Progenitor cell of endocrine pancreas (in vitro differentiated cells): ENCODE data around the gene ADARB1. TPM values are rescaled to one million over a fixed set of nuclear protein-coding genes. Genes with fewer than 3 reads are reported as not detected.

Source experiments
- DNase-seq: peaks from one replicate; pipeline ENCODE4 v3.0.0; 2021; ENCODE audit warnings: low spot score; ENCODE audit not compliant: unreplicated experiment
- H3K27ac Mint-ChIP-seq: 2 replicates; pipeline ENCODE4 v1.8.0; 2021; ENCODE audit warnings: mild to moderate bottlenecking, moderate library complexity, mixed read lengths
- H3K27me3 Mint-ChIP-seq: 2 replicates; pipeline ENCODE4 v1.8.0; 2021; ENCODE audit warnings: mixed read lengths
- H3K36me3 Mint-ChIP-seq: 2 replicates; pipeline ENCODE4 v1.8.0; 2022; ENCODE audit warnings: mixed read lengths; ENCODE audit not compliant: insufficient read depth
- H3K4me1 Mint-ChIP-seq: 2 replicates; pipeline ENCODE4 v1.8.0; 2021; ENCODE audit warnings: low read depth, mixed read lengths
- H3K4me3 Mint-ChIP-seq: 2 replicates; pipeline ENCODE4 v1.8.0; 2021; ENCODE audit warnings: low read depth, mild to moderate bottlenecking, moderate library complexity, mixed read lengths
- H3K9me3 Mint-ChIP-seq: 2 replicates; pipeline ENCODE4 v1.8.0; 2021; ENCODE audit warnings: low read depth, mixed read lengths
- total RNA-seq: library from RNA; stranded (reverse); gene quantifications from 2 replicates; pipeline ENCODE4 v1.2.1, GENCODE V29; 2021
- TF ChIP-seq, protein P1 (sequence below): fragments of 200-600 bp; sonication (generic); IDR thresholded peaks from one replicate; pipeline ENCODE4 v1.5.0; 2021; ENCODE audit warnings: antibody characterized with exemption, mild to moderate bottlenecking; ENCODE audit not compliant: unreplicated experiment

Gene ADARB1
- total RNA-seq, 1 donor from 2014 or later: 19.1 TPM

- TF ChIP-seq, protein P1, sequence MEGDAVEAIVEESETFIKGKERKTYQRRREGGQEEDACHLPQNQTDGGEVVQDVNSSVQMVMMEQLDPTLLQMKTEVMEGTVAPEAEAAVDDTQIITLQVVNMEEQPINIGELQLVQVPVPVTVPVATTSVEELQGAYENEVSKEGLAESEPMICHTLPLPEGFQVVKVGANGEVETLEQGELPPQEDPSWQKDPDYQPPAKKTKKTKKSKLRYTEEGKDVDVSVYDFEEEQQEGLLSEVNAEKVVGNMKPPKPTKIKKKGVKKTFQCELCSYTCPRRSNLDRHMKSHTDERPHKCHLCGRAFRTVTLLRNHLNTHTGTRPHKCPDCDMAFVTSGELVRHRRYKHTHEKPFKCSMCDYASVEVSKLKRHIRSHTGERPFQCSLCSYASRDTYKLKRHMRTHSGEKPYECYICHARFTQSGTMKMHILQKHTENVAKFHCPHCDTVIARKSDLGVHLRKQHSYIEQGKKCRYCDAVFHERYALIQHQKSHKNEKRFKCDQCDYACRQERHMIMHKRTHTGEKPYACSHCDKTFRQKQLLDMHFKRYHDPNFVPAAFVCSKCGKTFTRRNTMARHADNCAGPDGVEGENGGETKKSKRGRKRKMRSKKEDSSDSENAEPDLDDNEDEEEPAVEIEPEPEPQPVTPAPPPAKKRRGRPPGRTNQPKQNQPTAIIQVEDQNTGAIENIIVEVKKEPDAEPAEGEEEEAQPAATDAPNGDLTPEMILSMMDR: no peak
- peaks cover 4% of the 10 kb centered on the region for H3K4me1 Mint-ChIP-seq
- no peak overlapping the region for H3K27ac Mint-ChIP-seq
- no peaks in the 10 kb centered on the region for H3K36me3 Mint-ChIP-seq
- H3K9me3 Mint-ChIP-seq: no peaks in the 10 kb centered on the region
- no peak for DNase-seq
- H3K27me3 Mint-ChIP-seq: peaks cover 21% of the 10 kb centered on the region
- no peak overlapping the region for H3K4me3 Mint-ChIP-seq
Measured at GRCh38 chr21:45078877-45079281, 4.5 kb downstream of the ADARB1 start.

- Mint-ChIP-seq H3K4me1 (peaks cover 4% of the 10 kb centered on the region), H3K9me3 (no peaks in the 10 kb centered on the region), H3K4me3 (no peak overlapping the region), H3K27ac (no peak overlapping the region), H3K36me3 (no peaks in the 10 kb centered on the region), H3K27me3 (peaks cover 21% of the 10 kb centered on the region)
- no peak for DNase-seq
- TF ChIP-seq, protein P1: no peak
Measured at GRCh38 chr21:45079351-45079750, 5.0 kb downstream of the ADARB1 start.

DNA sequence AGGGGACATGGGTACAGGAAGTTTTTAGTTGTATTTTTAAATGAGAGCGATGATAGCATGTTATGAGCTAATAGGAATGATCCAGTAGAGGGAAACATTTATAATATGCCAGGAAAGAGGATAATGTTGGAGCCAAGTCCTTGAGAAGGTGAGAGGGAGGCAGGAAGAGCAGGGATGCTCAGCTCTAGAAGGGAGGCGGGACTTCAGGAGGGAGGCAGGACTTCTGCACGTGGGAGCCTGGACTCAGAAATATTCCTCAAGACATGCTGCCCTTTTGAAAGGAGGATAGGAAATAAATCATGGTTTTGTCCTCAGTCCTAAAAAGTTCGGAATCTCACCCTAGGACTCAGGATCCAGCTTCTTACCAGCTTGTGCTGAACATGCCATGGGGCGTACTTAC, 5.9 kb downstream of the ADARB1 start:
- Mint-ChIP-seq H3K4me3 (no peak overlapping the region), H3K9me3 (no peaks in the 10 kb centered on the region), H3K27ac (no peak overlapping the region), H3K36me3 (no peaks in the 10 kb centered on the region), H3K4me1 (peaks cover 4% of the 10 kb centered on the region), H3K27me3 (peaks cover 21% of the 10 kb centered on the region)
- TF ChIP-seq, protein P1: no peak
- DNase-seq: no peak

- DNase-seq: no peak
- Mint-ChIP-seq H3K4me1 (no peaks in the 10 kb centered on the region), H3K27ac (no peak overlapping the region)
Measured at GRCh38 chr21:45080639-45081414, 6.4 kb downstream of the ADARB1 start.

GRCh38 chr21:45081636-45082035, 7.3 kb downstream of the ADARB1 start:
- H3K27me3 Mint-ChIP-seq: peaks cover 8% of the 10 kb centered on the region
- H3K4me3 Mint-ChIP-seq: no peak overlapping the region
- no peaks in the 10 kb centered on the region for H3K9me3 Mint-ChIP-seq
- no peak for DNase-seq
- TF ChIP-seq, protein P1: no peak
- no peaks in the 10 kb centered on the region for H3K4me1 Mint-ChIP-seq
- H3K36me3 Mint-ChIP-seq: no peaks in the 10 kb centered on the region
- H3K27ac Mint-ChIP-seq: no peak overlapping the region

More at GRCh38 chr21:45080639-45081414, 6.4 kb downstream of the ADARB1 start:
- peaks cover 16% of the 10 kb centered on the region for H3K27me3 Mint-ChIP-seq
- TF ChIP-seq, protein P1: no peak
- no peaks in the 10 kb centered on the region for H3K36me3 Mint-ChIP-seq
- no peak overlapping the region for H3K4me3 Mint-ChIP-seq
- H3K9me3 Mint-ChIP-seq: no peaks in the 10 kb centered on the region
